Measurements from ENCODE around the gene OR2A7. TPM values are rescaled to one million over a fixed set of nuclear protein-coding genes. Genes with fewer than 3 reads are reported as not detected.
"Not testable (repeated sequence)": the region's sequence is repeated elsewhere in the genome, so short reads cannot be mapped to it uniquely, and the experiment has no call there.

OR2A7 gene
- total and polyA plus RNA-seq, 2 of the 8 experiments (the other 6 are each of a cell fraction or from before 2014, with no cell fraction given), result 1.9 to 3.3 TPM

- FAIRE-seq; H3K56ac ChIP-seq (replicated peaks; ENCODE audit: insufficient read length, low read depth, low read length); H3K4me3 ChIP-seq (ENCODE audit: extremely low read depth in 1 of 4, insufficient read depth in 2 of 4, low read depth in 3 of 4, low read length in 4 of 4); H3K14ac ChIP-seq (ENCODE audit: insufficient read length); H3K18ac ChIP-seq (ENCODE audit: extremely low read depth, low read length); H4K8ac ChIP-seq (ENCODE audit: extremely low read depth, insufficient read depth, low read length); H2BK12ac ChIP-seq (ENCODE audit: low read depth, low read length); H3K4me2 ChIP-seq (ENCODE audit: insufficient read depth in 1 of 2, low read depth in 2 of 2, low read length in 2 of 2); H4K20me1 ChIP-seq (replicated peaks in 1 of 2; ENCODE audit: control insufficient read depth in 1 of 2, insufficient read depth in 2 of 2, low read length in 2 of 2); H4K91ac ChIP-seq (replicated peaks; ENCODE audit: insufficient read length, low read length); H3K9ac ChIP-seq (replicated peaks in 1 of 4; ENCODE audit: extremely low read depth in 1 of 4, low read depth in 3 of 4, low read length in 3 of 4); H3K9me3 ChIP-seq (ENCODE audit: insufficient read depth in 2 of 2, low read depth in 1 of 2, low read length in 1 of 2); H2BK15ac ChIP-seq (ENCODE audit: low read length); H3K27me3 ChIP-seq (replicated peaks in 1 of 4; ENCODE audit: control insufficient read depth in 3 of 4, extremely low read depth in 1 of 4, insufficient read depth in 3 of 4, low read length in 3 of 4); H3K4ac ChIP-seq (replicated peaks; ENCODE audit: insufficient read length, low read depth, low read length); H3K79me1 ChIP-seq (ENCODE audit: low read depth, low read length); POLR2A ChIA-PET (ENCODE audit: partially characterized antibody); H2BK5ac ChIP-seq (ENCODE audit: low read depth, low read length); H3K36me3 ChIP-seq (ENCODE audit: control insufficient read depth in 2 of 4, insufficient read depth in 4 of 4, low read length in 3 of 4); H2BK20ac ChIP-seq (ENCODE audit: low read length); H3K4me1 ChIP-seq (replicated peaks in 1 of 4; ENCODE audit: control insufficient read depth in 3 of 4, insufficient read depth in 4 of 4, low read length in 3 of 4); DNase-seq (ENCODE audit: low read depth in 1 of 2, low spot score in 2 of 2); H3K23ac ChIP-seq (ENCODE audit: insufficient read length); H3K79me2 ChIP-seq (ENCODE audit: control insufficient read depth in 1 of 2, insufficient read depth in 2 of 2, low read length in 2 of 2); H2AFZ ChIP-seq (ENCODE audit: low read length); H2AK5ac ChIP-seq (ENCODE audit: low read depth, low read length); H3K27ac ChIP-seq (ENCODE audit: low read depth, low read length); H3K23me2 ChIP-seq (ENCODE audit: low read depth, low read length); H4K5ac ChIP-seq (ENCODE audit: insufficient read length, low read depth, low read length); H2BK120ac ChIP-seq (replicated peaks; ENCODE audit: low read depth, low read length); CTCF ChIA-PET (ENCODE audit: partially characterized antibody): not testable (repeated sequence)
- WGBS, 2 experiments (ENCODE audit: extremely low coverage in 1 of 2, insufficient coverage in 1 of 2, insufficient read length in 1 of 2, insufficient replicate concordance in 2 of 2, low coverage in 1 of 2, low lambda C conversion rate in 2 of 2, missing lambda C conversion rate in 1 of 2), result no CpG with 5 or more reads among the region's 60 CpGs
These were observed 29.4 kb upstream of the OR2A7 start for GRCh38 chr7:144293794-144294499.

Measured in H1 (cell line).